ENCODE results near the gene POC1B.

DNA sequence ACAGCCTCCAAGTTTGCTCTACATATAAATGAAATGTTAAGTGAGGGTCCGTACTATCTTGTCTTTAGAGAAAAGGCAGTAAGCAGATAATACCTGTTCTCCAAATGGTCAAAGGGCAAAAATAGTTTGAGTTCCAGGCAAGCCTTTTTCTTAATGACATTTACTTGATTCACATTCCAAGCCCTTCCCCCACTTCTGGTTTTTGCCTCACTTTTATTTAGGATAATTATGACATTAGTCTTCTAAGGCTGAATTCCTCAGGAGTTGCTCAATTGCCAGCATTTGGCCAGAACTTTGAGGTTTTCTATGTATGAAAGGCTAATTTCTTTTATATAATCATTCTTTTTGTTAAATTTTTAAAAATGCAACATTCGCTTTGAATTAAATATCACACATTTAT, 111.0 kb downstream of the POC1B start:
- TF ChIP-seq, protein P1, sequence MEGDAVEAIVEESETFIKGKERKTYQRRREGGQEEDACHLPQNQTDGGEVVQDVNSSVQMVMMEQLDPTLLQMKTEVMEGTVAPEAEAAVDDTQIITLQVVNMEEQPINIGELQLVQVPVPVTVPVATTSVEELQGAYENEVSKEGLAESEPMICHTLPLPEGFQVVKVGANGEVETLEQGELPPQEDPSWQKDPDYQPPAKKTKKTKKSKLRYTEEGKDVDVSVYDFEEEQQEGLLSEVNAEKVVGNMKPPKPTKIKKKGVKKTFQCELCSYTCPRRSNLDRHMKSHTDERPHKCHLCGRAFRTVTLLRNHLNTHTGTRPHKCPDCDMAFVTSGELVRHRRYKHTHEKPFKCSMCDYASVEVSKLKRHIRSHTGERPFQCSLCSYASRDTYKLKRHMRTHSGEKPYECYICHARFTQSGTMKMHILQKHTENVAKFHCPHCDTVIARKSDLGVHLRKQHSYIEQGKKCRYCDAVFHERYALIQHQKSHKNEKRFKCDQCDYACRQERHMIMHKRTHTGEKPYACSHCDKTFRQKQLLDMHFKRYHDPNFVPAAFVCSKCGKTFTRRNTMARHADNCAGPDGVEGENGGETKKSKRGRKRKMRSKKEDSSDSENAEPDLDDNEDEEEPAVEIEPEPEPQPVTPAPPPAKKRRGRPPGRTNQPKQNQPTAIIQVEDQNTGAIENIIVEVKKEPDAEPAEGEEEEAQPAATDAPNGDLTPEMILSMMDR (IDR thresholded peaks at IDR 0.05) = no peak
- TF ChIP-seq EP300 (IDR thresholded peaks at IDR 0.05) = no peak
- no peak for TF ChIP-seq POLR2A (IDR thresholded peaks at IDR 0.05)
- TF ChIP-seq POLR2AphosphoS5 (IDR thresholded peaks at IDR 0.05) = no peak

All from gastroesophageal sphincter (tissue), 3 donors.